PC-3 (cell line): Measurements from ENCODE around the gene GGCX. TPM values are rescaled to one million over a fixed set of nuclear protein-coding genes. Genes with fewer than 3 reads are reported as not detected.
"Not testable (repeated sequence)": the region's sequence is repeated elsewhere in the genome, so short reads cannot be mapped to it uniquely, and the experiment has no call there.

Source experiments
- ATAC-seq: fragments of 200-7000 bp; cut with Tn5 transposase; 2 replicates; pipeline ENCODE4 v1.9.1; 2020; ENCODE audit warnings: mild to moderate bottlenecking, moderate library complexity
- BruUV-seq: library from RNA; stranded (reverse); fragments of 400-500 nt; replicated peaks from 2 replicates; lab custom pipeline; 2021; lab: Mats Ljungman, UMichigan
- CTCF ChIA-PET: fragments of 300-600 bp; sonication (Branson Sonifier 250); formaldehyde crosslinking; loops from one replicate; lab custom pipeline; 2022; ENCODE audit warnings: antibody characterized with exemption; lab: Charles Lee
- POLR2A ChIA-PET: fragments of 300-600 bp; sonication (Branson Sonifier 250); formaldehyde crosslinking; loops from one replicate; lab custom pipeline; 2022; ENCODE audit warnings: antibody characterized with exemption; ENCODE audit not compliant: unreplicated experiment; lab: Charles Lee
- DNase-seq: peaks from one replicate; pipeline ENCODE4 v3.0.0-alpha.2; 2015
- H2AFZ ChIP-seq: fragments of 300-600 bp; sonication (generic); 2 replicates; pipeline ENCODE4 v1.6.0; 2016; ENCODE audit warnings: antibody characterized with exemption, low read length
- H3F3A ChIP-seq: fragments of 300-600 bp; sonication (generic); one replicate; pipeline ENCODE4 v1.6.0; 2017; ENCODE audit warnings: antibody characterized with exemption, low read length, control low read depth, mild to moderate bottlenecking; ENCODE audit not compliant: unreplicated experiment
- H3K27ac ChIP-seq: fragments of 300-600 bp; sonication (generic); 2 replicates; pipeline ENCODE4 v1.5.1; 2016; ENCODE audit warnings: mild to moderate bottlenecking, low read length
- H3K27me3 ChIP-seq: fragments of 300-600 bp; sonication (generic); 2 replicates; pipeline ENCODE4 v1.6.1; 2016; ENCODE audit warnings: low read length, mixed read lengths
- H3K36me3 ChIP-seq: fragments of 300-600 bp; sonication (generic); 2 replicates; pipeline ENCODE4 v1.6.1; 2016; ENCODE audit warnings: low read depth, mixed run types, low read length, mixed read lengths
- H3K4me1 ChIP-seq: fragments of 300-600 bp; sonication (generic); 2 replicates; pipeline ENCODE4 v1.5.1; 2016; ENCODE audit warnings: low read length; ENCODE audit not compliant: insufficient read depth
- H3K4me2 ChIP-seq: fragments of 300-600 bp; sonication (generic); 2 replicates; pipeline ENCODE4 v1.6.0; 2016; ENCODE audit warnings: low read length
- H3K4me3 ChIP-seq: fragments of 300-600 bp; sonication (generic); 2 replicates; pipeline ENCODE4 v1.5.1; 2016; ENCODE audit warnings: mild to moderate bottlenecking, low read length, mixed read lengths
- H3K79me2 ChIP-seq: fragments of 300-600 bp; sonication (generic); 2 replicates; pipeline ENCODE4 v1.6.1; 2017; ENCODE audit warnings: low read length, mixed read lengths
- H3K9ac ChIP-seq: fragments of 300-600 bp; sonication (generic); 2 replicates; pipeline ENCODE4 v1.6.0; 2016; ENCODE audit warnings: mild to moderate bottlenecking, low read length
- H3K9me2 ChIP-seq: fragments of 300-600 bp; sonication (generic); replicated peaks from 2 replicates; pipeline ENCODE4 v1.6.1; 2016; ENCODE audit warnings: mixed run types, low read length, mixed read lengths
- H3K9me3 ChIP-seq: fragments of 300-600 bp; sonication (generic); 2 replicates; pipeline ENCODE4 v1.6.1; 2016; ENCODE audit warnings: low read length, mixed read lengths
- H4K20me1 ChIP-seq: fragments of 300-600 bp; sonication (generic); 2 replicates; pipeline ENCODE4 v1.6.1; 2016; ENCODE audit warnings: low read length, mixed read lengths
- EZH2 ChIP-seq: fragments of 300-600 bp; sonication (generic); IDR thresholded peaks from one replicate; pipeline ENCODE4 v1.6.1; 2017; ENCODE audit warnings: antibody characterized with exemption, mild to moderate bottlenecking, low read length; ENCODE audit not compliant: unreplicated experiment
- EZH2phosphoT487 ChIP-seq: fragments of 300-600 bp; sonication (generic); IDR thresholded peaks from 2 replicates; pipeline ENCODE4 v1.6.1; 2018; ENCODE audit warnings: mild to moderate bottlenecking, antibody characterized with exemption, low read length, borderline replicate concordance
- intact Hi-C: fragments of 100-400 bp; cut with micrococcal nuclease; formaldehyde crosslinking; loops from 2 replicates; pipeline ENCODE4 v1.9.0; 2023
- total RNA-seq: library from RNA; depleted of rRNA; stranded (reverse); fragments of >200 nt; gene quantifications from 2 replicates; pipeline ENCODE4 v1.2.3, GENCODE V29; 2014
- TF ChIP-seq, protein P1 (sequence below): fragments of 300-600 bp; sonication (generic); conservative IDR thresholded peaks from 2 replicates; pipeline ENCODE4 v1.5.1; 2017; ENCODE audit warnings: antibody characterized with exemption, low read depth, mild to moderate bottlenecking, low read length

The GGCX gene
- total RNA-seq, 1 experiment from 2014 or later, result 46.7 TPM

DNA sequence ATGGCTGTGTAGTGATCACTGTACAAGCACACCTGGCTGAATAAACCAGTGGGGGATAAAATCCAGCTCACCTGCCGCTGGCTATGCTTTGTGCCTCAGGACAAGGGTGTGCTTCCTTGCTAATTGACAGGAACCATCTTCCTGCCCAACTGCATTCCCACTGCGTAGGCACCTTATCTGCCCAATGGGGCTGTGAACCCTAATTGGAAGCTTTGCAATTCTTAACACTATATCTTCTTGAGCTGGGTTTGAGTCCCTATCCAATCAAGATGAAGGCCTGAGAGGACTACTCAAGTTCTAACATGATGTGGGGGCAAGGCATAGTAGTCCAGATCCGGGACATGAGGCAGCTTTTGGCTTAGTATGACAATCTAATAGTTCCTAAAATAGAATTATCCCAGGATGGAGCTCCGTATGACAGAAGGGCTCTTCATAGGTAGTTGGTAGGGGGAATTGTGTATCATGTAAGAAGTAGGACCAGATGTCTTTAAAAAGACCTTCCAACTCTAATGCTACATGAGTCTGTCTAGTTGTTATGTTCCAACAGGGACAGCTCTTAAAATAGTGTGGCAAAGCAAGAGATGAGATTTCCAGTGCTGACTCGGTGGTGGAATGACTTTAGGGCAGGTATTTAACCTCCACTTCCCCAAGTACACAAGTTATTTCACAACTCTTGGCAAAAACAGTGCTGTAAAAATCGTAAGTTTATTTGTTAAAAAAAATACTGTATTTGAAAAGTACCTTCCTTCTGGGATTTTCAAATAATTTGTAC is 43.5 kb upstream of the GGCX start:
- Histone ChIP-seq H3K4me1 (peaks cover 4% of the 10 kb centered on the region; the same call in 1 of the 2 replicates), H3K36me3 (peaks cover 5% of the 10 kb centered on the region; the same call in 1 of the 2 replicates), H3K4me3 (no peak overlapping the region), H3K9me3 (no peaks in the 10 kb centered on the region), H3K9ac (no peak overlapping the region), H4K20me1 (no peaks in the 10 kb centered on the region), H3K4me2 (peak overlapping the region; percentile 20), H3K27ac (no peak overlapping the region), H2AFZ (no peak overlapping the region), H3F3A (no peaks in the 10 kb centered on the region), H3K9me2 (no peaks in the 10 kb centered on the region), H3K27me3 (no peaks in the 10 kb centered on the region), H3K79me2 (peaks cover 11% of the 10 kb centered on the region; the same call in 1 of the 2 replicates)
- no peak for DNase-seq
- intact Hi-C loops, result loop anchor here (5.0 kb wide), 1 partner anchor 277 kb away; the partner anchor contains the start of gene TGOLN2
- no peak for ATAC-seq
- TF ChIP-seq, protein P1, sequence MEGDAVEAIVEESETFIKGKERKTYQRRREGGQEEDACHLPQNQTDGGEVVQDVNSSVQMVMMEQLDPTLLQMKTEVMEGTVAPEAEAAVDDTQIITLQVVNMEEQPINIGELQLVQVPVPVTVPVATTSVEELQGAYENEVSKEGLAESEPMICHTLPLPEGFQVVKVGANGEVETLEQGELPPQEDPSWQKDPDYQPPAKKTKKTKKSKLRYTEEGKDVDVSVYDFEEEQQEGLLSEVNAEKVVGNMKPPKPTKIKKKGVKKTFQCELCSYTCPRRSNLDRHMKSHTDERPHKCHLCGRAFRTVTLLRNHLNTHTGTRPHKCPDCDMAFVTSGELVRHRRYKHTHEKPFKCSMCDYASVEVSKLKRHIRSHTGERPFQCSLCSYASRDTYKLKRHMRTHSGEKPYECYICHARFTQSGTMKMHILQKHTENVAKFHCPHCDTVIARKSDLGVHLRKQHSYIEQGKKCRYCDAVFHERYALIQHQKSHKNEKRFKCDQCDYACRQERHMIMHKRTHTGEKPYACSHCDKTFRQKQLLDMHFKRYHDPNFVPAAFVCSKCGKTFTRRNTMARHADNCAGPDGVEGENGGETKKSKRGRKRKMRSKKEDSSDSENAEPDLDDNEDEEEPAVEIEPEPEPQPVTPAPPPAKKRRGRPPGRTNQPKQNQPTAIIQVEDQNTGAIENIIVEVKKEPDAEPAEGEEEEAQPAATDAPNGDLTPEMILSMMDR, result no peak
- TF ChIP-seq EZH2, result no peak
- ChIA-PET CTCF (no interaction called here), POLR2A (interaction anchor here (0.7 kb wide), 1 partner anchor 12 kb away, joined by 5 read pairs; no protein-coding TSS in a partner anchor)
- BruUV-seq, result no TSS peak

DNA sequence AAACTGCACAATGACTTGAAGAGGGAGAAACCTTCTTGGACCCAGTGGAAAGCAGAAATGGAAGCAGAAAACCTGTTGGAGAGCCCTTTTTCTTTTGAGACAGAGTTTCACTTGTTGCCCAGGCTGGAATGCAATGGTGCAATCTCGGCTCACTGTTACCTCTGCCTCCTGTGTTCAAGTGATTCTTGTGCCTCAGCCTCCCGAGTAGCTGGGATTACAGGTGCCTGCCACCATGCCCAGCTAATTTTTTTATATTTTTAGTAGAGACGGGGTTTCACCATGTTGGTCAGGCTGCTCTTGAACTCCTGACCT is 42.8 kb upstream of the GGCX start:
- H3K4me1 ChIP-seq, H3K9me3 ChIP-seq, CTCF ChIA-PET, H3K27ac ChIP-seq, H3K27me3 ChIP-seq, BruUV-seq, H3K79me2 ChIP-seq, ATAC-seq, H4K20me1 ChIP-seq, H3K9ac ChIP-seq, H3F3A ChIP-seq, POLR2A ChIA-PET, DNase-seq, H3K36me3 ChIP-seq, H2AFZ ChIP-seq, H3K9me2 ChIP-seq: not testable (repeated sequence)
- peak overlapping the region; percentile 95 for H3K4me2 ChIP-seq
- intact Hi-C loops, result loop anchor here (5.0 kb wide), 1 partner anchor 277 kb away; the partner anchor contains the start of gene TGOLN2
- H3K4me3 ChIP-seq, result peak overlapping the region; percentile 79; the same call in 1 of the 2 replicates

DNA sequence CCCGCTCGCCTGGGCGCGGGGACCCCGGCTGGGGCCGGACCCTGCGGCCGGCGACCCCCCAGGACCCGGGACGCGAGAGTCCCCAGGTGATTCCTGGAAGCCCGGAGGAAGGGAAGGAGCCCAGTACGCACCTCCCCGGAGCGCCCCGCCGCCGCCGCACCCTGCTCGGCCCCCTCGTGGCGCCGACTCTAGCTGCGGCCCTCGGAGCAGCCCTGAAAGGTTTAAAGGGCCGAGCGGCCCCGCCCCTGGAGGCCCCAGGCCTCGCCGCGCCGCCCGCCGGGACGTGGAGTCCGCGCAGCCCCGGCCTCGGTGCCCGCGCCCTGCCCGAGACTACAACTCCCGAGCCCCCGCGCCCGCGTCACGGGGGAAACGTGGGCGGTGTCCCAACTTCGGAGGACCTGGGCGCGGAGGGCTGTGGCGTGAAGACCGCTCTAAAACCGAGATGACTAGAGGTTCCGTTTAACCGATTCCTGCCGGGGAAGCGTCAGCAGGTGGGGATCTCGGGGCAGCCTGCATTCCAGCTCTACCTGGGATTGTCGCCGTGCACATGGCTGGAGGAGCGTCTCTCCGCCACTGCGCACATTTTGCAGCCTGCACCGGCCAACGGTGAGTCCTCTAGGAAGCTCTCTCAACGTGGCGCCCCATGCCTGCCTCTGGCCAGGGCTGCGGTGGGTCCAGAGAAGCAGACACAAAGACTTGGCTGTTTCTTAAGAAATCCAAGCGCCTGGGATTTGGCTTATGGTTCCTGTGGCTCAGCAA is 41.4 kb upstream of the GGCX start, which contains the start of gene TMEM150A:
TSS of gene TMEM150A (minus strand) at position 223 of the 759 bp plus-strand sequence. CDS start 750 bp downstream, outside the sequence.
- Histone ChIP-seq H3K4me2 (peak within 1 kb of the TSS; percentile 95), H3K4me1 (peaks cover 4% of the 10 kb centered on the region; the same call in 1 of the 2 replicates), H3K9me2 (no peaks in the 10 kb centered on the region), H3K36me3 (peaks cover 3% of the 10 kb centered on the region; the same call in 1 of the 2 replicates), H3K4me3 (peak within 1 kb of the TSS; percentile 79), H3K79me2 (no peaks in the 10 kb centered on the region), H2AFZ (peak within 1 kb of the TSS; percentile 88), H4K20me1 (no peaks in the 10 kb centered on the region), H3K9me3 (no peaks in the 10 kb centered on the region), H3F3A (no peaks in the 10 kb centered on the region), H3K27ac (peak within 1 kb of the TSS; percentile 6; the same call in 1 of the 2 replicates), H3K9ac (peak within 1 kb of the TSS; percentile 64), H3K27me3 (no peaks in the 10 kb centered on the region)
- TF ChIP-seq, protein P1, result no peak; the same call in 1 of the 2 replicates
- TF ChIP-seq EZH2phosphoT487 (no peak), EZH2 (no peak)
- ATAC-seq (peak; percentile 94), DNase-seq (peak; percentile 91)
- TSS peak; percentile 32 for BruUV-seq
- ChIA-PET CTCF (interaction anchor here (0.5 kb wide), 1 partner anchor 61 kb away, joined by 3 read pairs; no protein-coding TSS in a partner anchor), POLR2A (no interaction called here)
- intact Hi-C loops, result loop anchor here (1.0 to 5.0 kb wide), 4 partner anchors 9 to 275 kb away; partner anchors contain the start of genes GGCX, TGOLN2 and VAMP5
